ENCODE data around the gene AQP2.

- no peak for TF ChIP-seq CTCF (IDR thresholded peaks at IDR 0.05)
- TF ChIP-seq POLR2AphosphoS5 (IDR thresholded peaks at IDR 0.05) = no peak
Observed at GRCh38 chr12:49934505-49934904, 16.0 kb upstream of the AQP2 start.

Data from gastroesophageal sphincter (tissue), 3 donors.